Measurements from ENCODE around the gene PFKL. TPM values are rescaled to one million over a fixed set of nuclear protein-coding genes. Genes with fewer than 3 reads are reported as not detected.

PFKL gene
- total RNA-seq, 2 donors from 2014 or later, result 104 to 109 TPM

- Mint-ChIP-seq H3K4me3 (no peak within 1 kb of the TSS), H3K27me3 (ENCODE audit: low read depth) (no peaks in the 10 kb centered on the region), H3K4me1 (ENCODE audit: low read depth) (no peaks in the 10 kb centered on the region), H3K36me3 (ENCODE audit: insufficient read depth in 2 of 2) (no peaks in the 10 kb centered on the region), H3K9me3 (no peaks in the 10 kb centered on the region), H3K27ac (no peak within 1 kb of the TSS)
- ATAC-seq (replicated peaks in 1 of 2) (no peak), DNase-seq (no peak)
Observed at GRCh38 chr21:44285138-44285992, 14.5 kb upstream of the PFKL start, which contains the start of gene AIRE. TSS of gene AIRE (plus strand) at chr21:44285876. CDS start at chr21:44286007, 131 bp downstream.

GRCh38 chr21:44286086-44286715 lies 13.7 kb upstream of the PFKL start:
- Mint-ChIP-seq H3K4me3 (no peak overlapping the region), H3K9me3 (no peaks in the 10 kb centered on the region), H3K36me3 (ENCODE audit: insufficient read depth in 2 of 2) (no peaks in the 10 kb centered on the region), H3K27ac (no peak overlapping the region), H3K27me3 (ENCODE audit: low read depth) (no peaks in the 10 kb centered on the region), H3K4me1 (ENCODE audit: low read depth) (no peaks in the 10 kb centered on the region)
- ATAC-seq (replicated peaks in 1 of 2) (no peak), DNase-seq (no peak)

- Mint-ChIP-seq H3K36me3 (ENCODE audit: insufficient read depth in 2 of 2) (no peaks in the 10 kb centered on the region), H3K27ac (no peak overlapping the region), H3K27me3 (ENCODE audit: low read depth) (no peaks in the 10 kb centered on the region), H3K9me3 (no peaks in the 10 kb centered on the region), H3K4me1 (ENCODE audit: low read depth) (no peaks in the 10 kb centered on the region), H3K4me3 (no peak overlapping the region)
- ATAC-seq (replicated peaks in 1 of 2), result no peak
- DNase-seq, result no peak
Observed at GRCh38 chr21:44286716-44287632, 12.9 kb upstream of the PFKL start.

- H3K9me3 Mint-ChIP-seq, result no peaks in the 10 kb centered on the region
- DNase-seq (no peak), ATAC-seq (replicated peaks in 1 of 2) (no peak)
- H3K36me3 Mint-ChIP-seq (ENCODE audit: insufficient read depth in 2 of 2), result no peaks in the 10 kb centered on the region
- no peak overlapping the region for H3K4me3 Mint-ChIP-seq
- H3K4me1 Mint-ChIP-seq (ENCODE audit: low read depth), result no peaks in the 10 kb centered on the region
- H3K27ac Mint-ChIP-seq, result no peak overlapping the region
- H3K27me3 Mint-ChIP-seq (ENCODE audit: low read depth), result no peaks in the 10 kb centered on the region
Observed at GRCh38 chr21:44288251-44289110, 11.4 kb upstream of the PFKL start.

- no peak for ATAC-seq (replicated peaks in 1 of 2)
- Mint-ChIP-seq H3K4me1 (ENCODE audit: low read depth) (no peaks in the 10 kb centered on the region), H3K4me3 (no peak overlapping the region), H3K27me3 (ENCODE audit: low read depth) (no peaks in the 10 kb centered on the region), H3K9me3 (no peaks in the 10 kb centered on the region), H3K36me3 (ENCODE audit: insufficient read depth in 2 of 2) (no peaks in the 10 kb centered on the region), H3K27ac (no peak overlapping the region)
- no peak for DNase-seq
Observed at GRCh38 chr21:44289381-44290010, 10.4 kb upstream of the PFKL start.

- H3K9me3 Mint-ChIP-seq, result no peaks in the 10 kb centered on the region
- H3K27ac Mint-ChIP-seq, result no peak overlapping the region
- no peaks in the 10 kb centered on the region for H3K36me3 Mint-ChIP-seq (ENCODE audit: insufficient read depth in 2 of 2)
- no peaks in the 10 kb centered on the region for H3K27me3 Mint-ChIP-seq (ENCODE audit: low read depth)
- no peak for ATAC-seq (replicated peaks in 1 of 2)
- peaks cover 4% of the 10 kb centered on the region for H3K4me1 Mint-ChIP-seq (ENCODE audit: low read depth)
- DNase-seq, result no peak
- H3K4me3 Mint-ChIP-seq, result no peak overlapping the region
Observed at GRCh38 chr21:44290327-44291077, 9.4 kb upstream of the PFKL start.

- Mint-ChIP-seq H3K27me3 (ENCODE audit: low read depth) (no peaks in the 10 kb centered on the region), H3K4me1 (ENCODE audit: low read depth) (peaks cover 4% of the 10 kb centered on the region), H3K4me3 (no peak overlapping the region), H3K9me3 (no peaks in the 10 kb centered on the region), H3K27ac (no peak overlapping the region), H3K36me3 (ENCODE audit: insufficient read depth in 2 of 2) (no peaks in the 10 kb centered on the region)
- ATAC-seq (replicated peaks in 1 of 2) (no peak), DNase-seq (no peak)
Observed at GRCh38 chr21:44291078-44291935, 8.5 kb upstream of the PFKL start.

- no peak overlapping the region for H3K4me3 Mint-ChIP-seq
- H3K4me1 Mint-ChIP-seq (ENCODE audit: low read depth), result peaks cover 5% of the 10 kb centered on the region
- no peaks in the 10 kb centered on the region for H3K27me3 Mint-ChIP-seq (ENCODE audit: low read depth)
- H3K27ac Mint-ChIP-seq, result no peak overlapping the region
- DNase-seq (no peak), ATAC-seq (replicated peaks in 1 of 2) (no peak)
- no peaks in the 10 kb centered on the region for H3K9me3 Mint-ChIP-seq
- no peaks in the 10 kb centered on the region for H3K36me3 Mint-ChIP-seq (ENCODE audit: insufficient read depth in 2 of 2)
Observed at GRCh38 chr21:44291936-44292811, 7.7 kb upstream of the PFKL start.

- no peak for DNase-seq
- Mint-ChIP-seq H3K4me1 (ENCODE audit: low read depth) (peaks cover 11% of the 10 kb centered on the region), H3K9me3 (no peaks in the 10 kb centered on the region), H3K27ac (no peak overlapping the region), H3K4me3 (no peak overlapping the region), H3K36me3 (ENCODE audit: insufficient read depth in 2 of 2) (no peaks in the 10 kb centered on the region), H3K27me3 (ENCODE audit: low read depth) (no peaks in the 10 kb centered on the region)
- ATAC-seq (replicated peaks in 1 of 2), result no peak
Observed at GRCh38 chr21:44292812-44293195, 7.0 kb upstream of the PFKL start.

- Mint-ChIP-seq H3K4me3 (no peak overlapping the region), H3K4me1 (ENCODE audit: low read depth) (peaks cover 20% of the 10 kb centered on the region), H3K27ac (no peak overlapping the region), H3K36me3 (ENCODE audit: insufficient read depth in 2 of 2) (no peaks in the 10 kb centered on the region), H3K27me3 (ENCODE audit: low read depth) (no peaks in the 10 kb centered on the region), H3K9me3 (no peaks in the 10 kb centered on the region)
- DNase-seq (no peak), ATAC-seq (replicated peaks in 1 of 2) (no peak)
Observed at GRCh38 chr21:44293551-44294231, 6.2 kb upstream of the PFKL start.

Data from activated T-cell treated with anti-CD3 and anti-CD28 coated beads, Interleukin-2, amount 50 U/mL, for 72 hours (primary cell).